PFSK-1 (cell line): Measurements from ENCODE around the gene POLE4.

ENCODE experiments used
- FOXP2 ChIP-seq: optimal IDR thresholded peaks from 2 replicates; pipeline ENCODE3; 2011; ENCODE audit warnings: borderline replicate concordance, control low read depth, inconsistent platforms; ENCODE audit not compliant: insufficient read depth; ENCODE audit errors: extremely low read length, extremely low read depth
- POLR2AphosphoS5 ChIP-seq: IDR thresholded peaks from 2 replicates; pipeline ENCODE4 v1.6.1; 2012; ENCODE audit warnings: low read depth, mild to moderate bottlenecking, control low read depth, low read length, moderate library complexity
- REST ChIP-seq, 2 experiments: IDR thresholded peaks; 2 replicates each; pipeline versions ENCODE4 v1.6.1 to v1.8.0; 2011 to 2012; ENCODE audit warnings: low read depth in 2 of 2, low read length in 2 of 2, control low read depth in 1 of 2, inconsistent platforms in 1 of 2, mild to moderate bottlenecking in 1 of 2, moderate library complexity in 1 of 2; ENCODE audit not compliant: insufficient read depth in 1 of 2
- SIN3A ChIP-seq: IDR thresholded peaks from 2 replicates; pipeline ENCODE4 v1.6.1; 2012; ENCODE audit warnings: mild to moderate bottlenecking, low read length, moderate library complexity, borderline replicate concordance; ENCODE audit not compliant: insufficient read depth
- TAF1 ChIP-seq: IDR thresholded peaks from 2 replicates; pipeline ENCODE4 v1.6.1; 2012; ENCODE audit warnings: low read length, control low read depth, borderline replicate concordance; ENCODE audit not compliant: insufficient read depth

The POLE4 gene

GRCh38 chr2:75002007-75002406, 43.6 kb downstream of the POLE4 start:
- TF ChIP-seq TAF1 (no peak), SIN3A (no peak), FOXP2 (no peak), REST (IDR thresholded peaks at IDR 0.05; ENCODE audit: insufficient read depth in 1 of 2, low read depth in 2 of 2, low read length in 2 of 2) (no peak)

- no peak for TF ChIP-seq FOXP2
- no peak for TF ChIP-seq POLR2AphosphoS5
- no peak for TF ChIP-seq TAF1
- TF ChIP-seq REST (IDR thresholded peaks at IDR 0.05; ENCODE audit: insufficient read depth in 1 of 2, low read depth in 2 of 2, low read length in 2 of 2): no peak
- TF ChIP-seq SIN3A: no peak
These were observed 44.8 kb downstream of the POLE4 start for GRCh38 chr2:75003276-75003675.

GRCh38 chr2:75003773-75004172, 45.3 kb downstream of the POLE4 start:
- TF ChIP-seq REST (IDR thresholded peaks at IDR 0.05; ENCODE audit: insufficient read depth in 1 of 2, low read depth in 2 of 2, low read length in 2 of 2) (no peak), POLR2AphosphoS5 (no peak), TAF1 (no peak), FOXP2 (no peak), SIN3A (no peak)

- no peak for TF ChIP-seq FOXP2
- TF ChIP-seq POLR2AphosphoS5: no peak
- TF ChIP-seq REST (IDR thresholded peaks at IDR 0.05; ENCODE audit: insufficient read depth in 1 of 2, low read depth in 2 of 2, low read length in 2 of 2): no peak
- no peak for TF ChIP-seq SIN3A
- TF ChIP-seq TAF1: no peak
These were observed 47.6 kb downstream of the POLE4 start for GRCh38 chr2:75006041-75006440.

GRCh38 chr2:75007061-75007460, 48.6 kb downstream of the POLE4 start:
- no peak for TF ChIP-seq SIN3A
